ENCODE measurements around the gene BACH2.

The BACH2 gene

GRCh38 chr6:90227673-90228072 is 69.0 kb downstream of the BACH2 start:
- Histone ChIP-seq H4K8ac (ENCODE audit: low read length) (no peak overlapping the region), H3K9me3 (ENCODE audit: control insufficient read depth, low read length) (peaks cover 6% of the 10 kb centered on the region), H2BK5ac (ENCODE audit: low read depth, low read length, poor library complexity, severe bottlenecking) (no peak overlapping the region), H2AFZ (ENCODE audit: low read depth, low read length) (no peak overlapping the region), H3K79me1 (replicated peaks; ENCODE audit: low read length, poor library complexity, severe bottlenecking) (no peaks in the 10 kb centered on the region), H3K4me3 (ENCODE audit: insufficient read depth in 1 of 2, low read depth in 1 of 2, low read length in 2 of 2) (no peak overlapping the region), H3K4ac (ENCODE audit: low read depth in 1 of 2, low read length in 2 of 2) (no peak overlapping the region), H3K27me3 (ENCODE audit: control insufficient read depth in 1 of 2, insufficient read depth in 1 of 2, low read length in 2 of 2) (no peaks in the 10 kb centered on the region), H2BK120ac (ENCODE audit: low read depth, low read length) (no peak overlapping the region), H3K9ac (ENCODE audit: low read length) (no peak overlapping the region), H3K36me3 (ENCODE audit: control insufficient read depth in 1 of 2, insufficient read depth in 2 of 2, low read depth in 1 of 2, low read length in 2 of 2) (no peaks in the 10 kb centered on the region), H2BK12ac (ENCODE audit: low read length in 2 of 2) (no peak overlapping the region), H3K14ac (ENCODE audit: low read length in 2 of 2) (no peak overlapping the region), H3K4me1 (ENCODE audit: control insufficient read depth, insufficient read depth, low read depth, low read length) (peaks cover 4% of the 10 kb centered on the region), H4K91ac (ENCODE audit: low read length) (no peak overlapping the region), H2BK15ac (ENCODE audit: low read depth, poor library complexity, severe bottlenecking) (no peak overlapping the region), H3K23ac (ENCODE audit: low read length in 2 of 2) (no peak overlapping the region), H3K27ac (ENCODE audit: low read length, poor library complexity, severe bottlenecking) (no peak overlapping the region), H3K4me2 (ENCODE audit: low read length, poor library complexity, severe bottlenecking) (no peak overlapping the region), H2AK5ac (ENCODE audit: low read length, severe bottlenecking) (no peak overlapping the region), H3K18ac (ENCODE audit: low read depth in 1 of 2, low read length in 2 of 2) (no peak overlapping the region)
- no peak for DNase-seq

DNA sequence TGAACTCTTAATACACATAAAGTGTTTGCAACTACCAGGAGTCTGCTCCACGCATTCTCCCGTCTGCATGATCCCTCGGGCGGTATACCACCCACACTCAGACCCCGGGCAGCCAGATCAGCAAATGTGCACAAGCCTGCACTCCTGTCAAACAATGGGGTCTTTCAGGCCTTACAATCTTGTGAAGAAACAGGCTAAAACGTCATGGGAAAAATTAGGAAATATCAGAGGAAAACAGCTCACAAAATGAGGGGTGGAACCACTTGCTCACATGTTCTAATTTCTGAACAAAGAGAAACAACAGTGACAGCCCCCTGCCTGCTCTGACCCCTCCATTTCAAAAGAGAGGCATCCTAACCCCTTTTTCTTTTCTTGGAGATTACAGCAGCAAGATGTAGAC is 69.4 kb downstream of the BACH2 start:
- Histone ChIP-seq H2BK12ac (ENCODE audit: low read length in 2 of 2) (no peak overlapping the region), H3K4me2 (ENCODE audit: low read length, poor library complexity, severe bottlenecking) (no peak overlapping the region), H3K79me1 (replicated peaks; ENCODE audit: low read length, poor library complexity, severe bottlenecking) (no peaks in the 10 kb centered on the region), H2AK5ac (ENCODE audit: low read length, severe bottlenecking) (no peak overlapping the region), H3K23ac (ENCODE audit: low read length in 2 of 2) (no peak overlapping the region), H3K36me3 (ENCODE audit: control insufficient read depth in 1 of 2, insufficient read depth in 2 of 2, low read depth in 1 of 2, low read length in 2 of 2) (no peaks in the 10 kb centered on the region), H4K91ac (ENCODE audit: low read length) (no peak overlapping the region), H3K27ac (ENCODE audit: low read length, poor library complexity, severe bottlenecking) (no peak overlapping the region), H3K4me3 (ENCODE audit: insufficient read depth in 1 of 2, low read depth in 1 of 2, low read length in 2 of 2) (no peak overlapping the region), H3K9ac (ENCODE audit: low read length) (no peak overlapping the region), H2BK120ac (ENCODE audit: low read depth, low read length) (no peak overlapping the region), H3K14ac (ENCODE audit: low read length in 2 of 2) (no peak overlapping the region), H4K8ac (ENCODE audit: low read length) (no peak overlapping the region), H2AFZ (ENCODE audit: low read depth, low read length) (no peak overlapping the region), H3K18ac (ENCODE audit: low read depth in 1 of 2, low read length in 2 of 2) (no peak overlapping the region), H3K9me3 (ENCODE audit: control insufficient read depth, low read length) (peaks cover 6% of the 10 kb centered on the region), H2BK15ac (ENCODE audit: low read depth, poor library complexity, severe bottlenecking) (no peak overlapping the region), H3K4me1 (ENCODE audit: control insufficient read depth, insufficient read depth, low read depth, low read length) (peaks cover 4% of the 10 kb centered on the region), H2BK5ac (ENCODE audit: low read depth, low read length, poor library complexity, severe bottlenecking) (no peak overlapping the region), H3K4ac (ENCODE audit: low read depth in 1 of 2, low read length in 2 of 2) (no peak overlapping the region), H3K27me3 (ENCODE audit: control insufficient read depth in 1 of 2, insufficient read depth in 1 of 2, low read length in 2 of 2) (no peaks in the 10 kb centered on the region)
- DNase-seq: no peak
- whole genome bisulfite sequencing: 85% methylated on average over 6 of the region's 6 CpGs

GRCh38 chr6:90226257-90226656 is 70.4 kb downstream of the BACH2 start:
- H3K4ac ChIP-seq (ENCODE audit: low read depth in 1 of 2, low read length in 2 of 2): no peak overlapping the region
- H4K8ac ChIP-seq (ENCODE audit: low read length): no peak overlapping the region
- no peak overlapping the region for H4K91ac ChIP-seq (ENCODE audit: low read length)
- no peak overlapping the region for H2AK5ac ChIP-seq (ENCODE audit: low read length, severe bottlenecking)
- no peak overlapping the region for H3K14ac ChIP-seq (ENCODE audit: low read length in 2 of 2)
- no peaks in the 10 kb centered on the region for H3K27me3 ChIP-seq (ENCODE audit: control insufficient read depth in 1 of 2, insufficient read depth in 1 of 2, low read length in 2 of 2)
- no peak overlapping the region for H2BK5ac ChIP-seq (ENCODE audit: low read depth, low read length, poor library complexity, severe bottlenecking)
- H3K27ac ChIP-seq (ENCODE audit: low read length, poor library complexity, severe bottlenecking): no peak overlapping the region
- H3K23ac ChIP-seq (ENCODE audit: low read length in 2 of 2): no peak overlapping the region
- no peak overlapping the region for H2BK120ac ChIP-seq (ENCODE audit: low read depth, low read length)
- H3K4me2 ChIP-seq (ENCODE audit: low read length, poor library complexity, severe bottlenecking): no peak overlapping the region
- H3K18ac ChIP-seq (ENCODE audit: low read depth in 1 of 2, low read length in 2 of 2): no peak overlapping the region
- no peaks in the 10 kb centered on the region for H3K36me3 ChIP-seq (ENCODE audit: control insufficient read depth in 1 of 2, insufficient read depth in 2 of 2, low read depth in 1 of 2, low read length in 2 of 2)
- H2BK15ac ChIP-seq (ENCODE audit: low read depth, poor library complexity, severe bottlenecking): no peak overlapping the region
- no peak overlapping the region for H2BK12ac ChIP-seq (ENCODE audit: low read length in 2 of 2)
- no CpG with 5 or more reads among the region's 2 CpGs for WGBS
- H3K4me1 ChIP-seq (ENCODE audit: control insufficient read depth, insufficient read depth, low read depth, low read length): peaks cover 4% of the 10 kb centered on the region
- DNase-seq: peak; percentile 31
- no peak overlapping the region for H3K4me3 ChIP-seq (ENCODE audit: insufficient read depth in 1 of 2, low read depth in 1 of 2, low read length in 2 of 2)
- no peak overlapping the region for H2AFZ ChIP-seq (ENCODE audit: low read depth, low read length)
- H3K9ac ChIP-seq (ENCODE audit: low read length): no peak overlapping the region
- peaks cover 6% of the 10 kb centered on the region for H3K9me3 ChIP-seq (ENCODE audit: control insufficient read depth, low read length)
- no peaks in the 10 kb centered on the region for H3K79me1 ChIP-seq (replicated peaks; ENCODE audit: low read length, poor library complexity, severe bottlenecking)

GRCh38 chr6:90224196-90224595 is 72.4 kb downstream of the BACH2 start:
- no CpG with 5 or more reads among the region's 1 CpG for WGBS
- H4K91ac ChIP-seq (ENCODE audit: low read length): no peak overlapping the region

More at GRCh38 chr6:90224196-90224595, 72.4 kb downstream of the BACH2 start:
- H3K9ac ChIP-seq (ENCODE audit: low read length): no peak overlapping the region
- H3K18ac ChIP-seq (ENCODE audit: low read depth in 1 of 2, low read length in 2 of 2): no peak overlapping the region
- no peak overlapping the region for H2BK15ac ChIP-seq (ENCODE audit: low read depth, poor library complexity, severe bottlenecking)
- H3K9me3 ChIP-seq (ENCODE audit: control insufficient read depth, low read length): peaks cover 6% of the 10 kb centered on the region
- no peaks in the 10 kb centered on the region for H3K79me1 ChIP-seq (replicated peaks; ENCODE audit: low read length, poor library complexity, severe bottlenecking)
- no peak overlapping the region for H2BK5ac ChIP-seq (ENCODE audit: low read depth, low read length, poor library complexity, severe bottlenecking)
- H3K4me2 ChIP-seq (ENCODE audit: low read length, poor library complexity, severe bottlenecking): no peak overlapping the region
- no peak overlapping the region for H3K14ac ChIP-seq (ENCODE audit: low read length in 2 of 2)
- H2BK120ac ChIP-seq (ENCODE audit: low read depth, low read length): no peak overlapping the region
- no peak overlapping the region for H2AFZ ChIP-seq (ENCODE audit: low read depth, low read length)
- peaks cover 3% of the 10 kb centered on the region for H3K4me1 ChIP-seq (ENCODE audit: control insufficient read depth, insufficient read depth, low read depth, low read length)
- no peak for DNase-seq
- H3K36me3 ChIP-seq (ENCODE audit: control insufficient read depth in 1 of 2, insufficient read depth in 2 of 2, low read depth in 1 of 2, low read length in 2 of 2): no peaks in the 10 kb centered on the region
- no peak overlapping the region for H2BK12ac ChIP-seq (ENCODE audit: low read length in 2 of 2)
- H3K4ac ChIP-seq (ENCODE audit: low read depth in 1 of 2, low read length in 2 of 2): no peak overlapping the region
- no peak overlapping the region for H3K4me3 ChIP-seq (ENCODE audit: insufficient read depth in 1 of 2, low read depth in 1 of 2, low read length in 2 of 2)
- no peak overlapping the region for H3K23ac ChIP-seq (ENCODE audit: low read length in 2 of 2)
- no peak overlapping the region for H2AK5ac ChIP-seq (ENCODE audit: low read length, severe bottlenecking)
- no peak overlapping the region for H4K8ac ChIP-seq (ENCODE audit: low read length)
- H3K27ac ChIP-seq (ENCODE audit: low read length, poor library complexity, severe bottlenecking): no peak overlapping the region
- H3K27me3 ChIP-seq (ENCODE audit: control insufficient read depth in 1 of 2, insufficient read depth in 1 of 2, low read length in 2 of 2): no peaks in the 10 kb centered on the region
